ENCODE measurements around the gene ST3GAL5. TPM values are rescaled to one million over a fixed set of nuclear protein-coding genes. Genes with fewer than 3 reads are reported as not detected.
A peak's percentile ranks its signal among the peaks of the same experiment; 100 is the strongest.

Gene ST3GAL5
- total RNA-seq, 1 donor from 2014 or later, result 16.0 TPM

DNA sequence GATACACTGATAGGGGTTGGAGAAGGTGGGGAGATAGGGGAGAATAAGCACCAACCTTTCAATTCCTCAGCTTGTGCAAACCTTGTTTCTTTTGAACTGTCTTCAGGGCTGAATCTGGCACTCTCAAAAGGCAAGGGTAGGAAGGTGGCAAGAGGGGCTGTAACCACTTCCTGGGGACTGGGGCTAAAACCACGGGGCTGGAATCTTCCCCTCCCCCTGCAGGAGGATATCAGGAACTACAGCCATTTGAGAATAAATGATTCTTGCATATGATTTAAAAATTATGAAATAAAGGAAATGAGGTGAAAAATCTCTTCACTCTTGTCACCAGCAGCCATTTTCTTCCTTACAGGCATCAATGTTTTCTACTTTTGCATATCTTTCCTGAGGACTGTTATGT, 84.2 kb downstream of the ST3GAL5 start:
- H3K36me3 Mint-ChIP-seq (ENCODE audit: low read depth), result no peaks in the 10 kb centered on the region
- TF ChIP-seq, protein P1, sequence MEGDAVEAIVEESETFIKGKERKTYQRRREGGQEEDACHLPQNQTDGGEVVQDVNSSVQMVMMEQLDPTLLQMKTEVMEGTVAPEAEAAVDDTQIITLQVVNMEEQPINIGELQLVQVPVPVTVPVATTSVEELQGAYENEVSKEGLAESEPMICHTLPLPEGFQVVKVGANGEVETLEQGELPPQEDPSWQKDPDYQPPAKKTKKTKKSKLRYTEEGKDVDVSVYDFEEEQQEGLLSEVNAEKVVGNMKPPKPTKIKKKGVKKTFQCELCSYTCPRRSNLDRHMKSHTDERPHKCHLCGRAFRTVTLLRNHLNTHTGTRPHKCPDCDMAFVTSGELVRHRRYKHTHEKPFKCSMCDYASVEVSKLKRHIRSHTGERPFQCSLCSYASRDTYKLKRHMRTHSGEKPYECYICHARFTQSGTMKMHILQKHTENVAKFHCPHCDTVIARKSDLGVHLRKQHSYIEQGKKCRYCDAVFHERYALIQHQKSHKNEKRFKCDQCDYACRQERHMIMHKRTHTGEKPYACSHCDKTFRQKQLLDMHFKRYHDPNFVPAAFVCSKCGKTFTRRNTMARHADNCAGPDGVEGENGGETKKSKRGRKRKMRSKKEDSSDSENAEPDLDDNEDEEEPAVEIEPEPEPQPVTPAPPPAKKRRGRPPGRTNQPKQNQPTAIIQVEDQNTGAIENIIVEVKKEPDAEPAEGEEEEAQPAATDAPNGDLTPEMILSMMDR (conservative IDR thresholded peaks at IDR 0.05), result peak; percentile 71
- DNase-seq (ENCODE audit: low read depth, low spot score), result no peak
- H3K27ac Mint-ChIP-seq (ENCODE audit: unreplicated experiment), result no peak overlapping the region
- H3K27me3 Mint-ChIP-seq (ENCODE audit: low read depth), result no peaks in the 10 kb centered on the region
- H3K4me3 Mint-ChIP-seq, result no peak overlapping the region
- no peaks in the 10 kb centered on the region for H3K9me3 Mint-ChIP-seq
- no peaks in the 10 kb centered on the region for H3K4me1 Mint-ChIP-seq

GRCh38 chr2:85803704-85804425, 84.9 kb downstream of the ST3GAL5 start:
- Mint-ChIP-seq H3K27ac (ENCODE audit: unreplicated experiment) (no peak overlapping the region), H3K4me3 (no peak overlapping the region), H3K36me3 (ENCODE audit: low read depth) (no peaks in the 10 kb centered on the region), H3K4me1 (no peaks in the 10 kb centered on the region), H3K9me3 (no peaks in the 10 kb centered on the region), H3K27me3 (ENCODE audit: low read depth) (no peaks in the 10 kb centered on the region)
- TF ChIP-seq, protein P1 (conservative IDR thresholded peaks at IDR 0.05), result no peak
- DNase-seq (ENCODE audit: low read depth, low spot score), result no peak

GRCh38 chr2:85802354-85803103, 86.3 kb downstream of the ST3GAL5 start:
- no peak overlapping the region for H3K27ac Mint-ChIP-seq (ENCODE audit: unreplicated experiment)
- TF ChIP-seq, protein P1 (conservative IDR thresholded peaks at IDR 0.05), result no peak
- no peaks in the 10 kb centered on the region for H3K9me3 Mint-ChIP-seq
- no peaks in the 10 kb centered on the region for H3K27me3 Mint-ChIP-seq (ENCODE audit: low read depth)
- DNase-seq (ENCODE audit: low read depth, low spot score), result no peak
- no peaks in the 10 kb centered on the region for H3K36me3 Mint-ChIP-seq (ENCODE audit: low read depth)
- peaks cover 5% of the 10 kb centered on the region for H3K4me1 Mint-ChIP-seq
- no peak overlapping the region for H3K4me3 Mint-ChIP-seq

DNA sequence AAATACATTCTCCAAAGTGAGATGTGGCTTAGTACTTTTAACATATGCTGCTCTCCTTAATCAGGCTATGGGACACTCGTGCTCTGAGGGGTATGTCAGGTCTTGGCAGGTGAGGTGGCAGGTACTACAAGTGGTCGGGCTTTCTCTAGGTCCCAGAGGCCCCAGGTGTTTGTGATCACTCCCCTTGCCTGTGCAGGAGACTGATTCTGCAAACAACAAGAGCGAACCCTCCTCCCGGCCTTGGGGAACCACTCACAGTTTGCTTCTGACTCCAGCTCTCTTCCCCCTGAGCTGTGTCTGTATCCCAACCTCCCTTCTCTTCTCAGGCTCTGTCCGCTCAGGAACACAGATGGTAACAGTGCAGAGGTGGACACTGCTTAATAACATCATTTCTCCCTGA, 86.9 kb downstream of the ST3GAL5 start:
- no peaks in the 10 kb centered on the region for H3K36me3 Mint-ChIP-seq (ENCODE audit: low read depth)
- H3K9me3 Mint-ChIP-seq, result no peaks in the 10 kb centered on the region
- H3K4me1 Mint-ChIP-seq, result peaks cover 11% of the 10 kb centered on the region
- H3K4me3 Mint-ChIP-seq, result no peak overlapping the region
- no peak for DNase-seq (ENCODE audit: low read depth, low spot score)
- H3K27ac Mint-ChIP-seq (ENCODE audit: unreplicated experiment), result no peak overlapping the region
- H3K27me3 Mint-ChIP-seq (ENCODE audit: low read depth), result no peaks in the 10 kb centered on the region
- TF ChIP-seq, protein P1 (conservative IDR thresholded peaks at IDR 0.05), result no peak

- TF ChIP-seq, protein P1 (conservative IDR thresholded peaks at IDR 0.05), result no peak
- Mint-ChIP-seq H3K27ac (ENCODE audit: unreplicated experiment) (no peak overlapping the region), H3K9me3 (no peaks in the 10 kb centered on the region), H3K4me1 (peaks cover 23% of the 10 kb centered on the region), H3K27me3 (ENCODE audit: low read depth) (no peaks in the 10 kb centered on the region), H3K36me3 (ENCODE audit: low read depth) (no peaks in the 10 kb centered on the region), H3K4me3 (no peak overlapping the region)
- DNase-seq (ENCODE audit: low read depth, low spot score), result no peak
Observed at GRCh38 chr2:85800586-85800985, 88.2 kb downstream of the ST3GAL5 start.

Measured in neural crest cell (in vitro differentiated cells).